HepG2 (cell line): ENCODE results near the gene DISP1. TPM values are rescaled to one million over a fixed set of nuclear protein-coding genes. Genes with fewer than 3 reads are reported as not detected.
A peak's percentile ranks its signal among the peaks of the same experiment; 100 is the strongest.

ENCODE experiments used
- ATAC-seq: fragments of 200-7000 bp; cut with Tn5 transposase; 3 replicates; pipeline ENCODE4 v1.9.1; 2020; ENCODE audit warnings: mild to moderate bottlenecking, moderate library complexity
- BruUV-seq: library from RNA; stranded (reverse); fragments of 400-500 nt; replicated peaks from 2 replicates; lab custom pipeline; 2021; lab: Mats Ljungman, UMichigan
- CTCF ChIA-PET: fragments of 300-600 bp; formaldehyde crosslinking; extraction: SDS; loops from one replicate; lab custom pipeline; 2021; ENCODE audit warnings: low total read pairs, inconsistent platforms, low intra/inter-chr PET ratio; lab: Yijun Ruan, JAX
- POLR2A ChIA-PET: fragments of 350-600 bp; sonication (Branson Sonifier 250); formaldehyde crosslinking; loops from one replicate; lab custom pipeline; 2020; ENCODE audit warnings: antibody characterized with exemption, inconsistent platforms; lab: Yijun Ruan, JAX
- DNase-seq: peaks from one replicate; pipeline ENCODE4 v3.0.0-alpha.2; 2015; ENCODE audit warnings: low spot score
- FAIRE-seq: peaks from 3 replicates; lab custom pipeline; 2011; peaks lifted over from hg19 to GRCh38; lab: Jason Lieb, UNC
- H2AFZ ChIP-seq: one replicate; pipeline ENCODE4 v1.6.1; 2011; ENCODE audit warnings: low read length, inconsistent platforms
- H3K27ac ChIP-seq: fragments of 300-600 bp; 3 replicates; pipeline ENCODE4 v1.8.0; 2011; ENCODE audit warnings: mixed run types, mild to moderate bottlenecking, mixed read lengths, low read length, inconsistent platforms; ENCODE audit not compliant: insufficient read depth; ENCODE audit errors: extremely low read length
- H3K27me3 ChIP-seq, 2 experiments: fragments of 200-600 bp in 1 of 2; 2 replicates in 1 of 2; 3 replicates in 1 of 2; pipeline versions ENCODE4 v1.6.0 to v1.8.0; 2011; ENCODE audit warnings: low read length in 2 of 2, mild to moderate bottlenecking in 2 of 2, moderate library complexity in 2 of 2, inconsistent platforms in 1 of 2; ENCODE audit not compliant: insufficient read depth in 2 of 2, control insufficient read depth in 1 of 2
- H3K36me3 ChIP-seq, 2 experiments: fragments of 200-600 bp in 1 of 2; replicated peaks in 1 of 2; 2 replicates in 1 of 2; 3 replicates in 1 of 2; pipeline versions ENCODE4 v1.5.1 to v1.8.0; 2011; ENCODE audit warnings: low read length in 2 of 2, inconsistent platforms in 1 of 2; ENCODE audit not compliant: insufficient read depth in 2 of 2, control insufficient read depth in 1 of 2
- H3K4me1 ChIP-seq: 2 replicates; pipeline ENCODE4 v1.5.1; 2012; ENCODE audit warnings: low read length, inconsistent platforms; ENCODE audit not compliant: insufficient read depth
- H3K4me2 ChIP-seq: 2 replicates; pipeline ENCODE4 v1.6.0; 2011; ENCODE audit warnings: low read depth, low read length, inconsistent platforms
- H3K4me3 ChIP-seq, 3 experiments: fragments of 200-600 bp in 1 of 3; sonication (generic), shearing (Covaris generic) in 1 of 3; replicated peaks in 1 of 3; 2 replicates each; pipeline ENCODE4 v1.5.1; 2011 to 2016; ENCODE audit warnings: low read length in 3 of 3, inconsistent platforms in 2 of 3, low read depth in 2 of 3, mild to moderate bottlenecking in 2 of 3, control low read depth in 1 of 3, mixed read lengths in 1 of 3; ENCODE audit not compliant: insufficient read depth in 1 of 3
- H3K79me2 ChIP-seq: one replicate; pipeline ENCODE4 v1.6.1; 2011; ENCODE audit warnings: low read length, inconsistent platforms; ENCODE audit not compliant: insufficient read depth
- H3K9ac ChIP-seq: 2 replicates; pipeline ENCODE4 v1.6.0; 2011; ENCODE audit warnings: mild to moderate bottlenecking, low read depth, low read length, inconsistent platforms; ENCODE audit not compliant: insufficient read depth
- H3K9me3 ChIP-seq: 2 replicates; pipeline ENCODE4 v1.5.1; 2012; ENCODE audit warnings: mild to moderate bottlenecking, low read length
- H4K20me1 ChIP-seq: 2 replicates; pipeline ENCODE4 v1.6.0; 2011; ENCODE audit warnings: inconsistent platforms, mild to moderate bottlenecking, low read length, moderate library complexity; ENCODE audit not compliant: insufficient read depth
- ARHGAP35 ChIP-seq: sonication (generic); formaldehyde crosslinking; IDR thresholded peaks from 2 replicates; pipeline ENCODE4 v1.9.0; 2022; ENCODE audit warnings: mild to moderate bottlenecking, inconsistent platforms, moderate library complexity, missing genetic modification reagents, borderline replicate concordance
- HMG20A ChIP-seq: IDR thresholded peaks from 2 replicates; pipeline ENCODE4 v1.6.1; 2016; ENCODE audit warnings: borderline replicate concordance
- MAFF ChIP-seq: IDR thresholded peaks from 2 replicates; pipeline ENCODE4 v1.6.1; 2011; ENCODE audit warnings: low read depth, low read length, improper control_type of control experiment
- MAFK ChIP-seq, 2 experiments: IDR thresholded peaks in 1 of 2; conservative IDR thresholded peaks in 1 of 2; 2 replicates each; pipeline ENCODE4 v1.6.1; 2011; ENCODE audit warnings: improper control_type of control experiment in 2 of 2, low read length in 2 of 2
- NFIC ChIP-seq: IDR thresholded peaks from 2 replicates; pipeline ENCODE4 v1.6.1; 2012; ENCODE audit warnings: mild to moderate bottlenecking, low read length, inconsistent platforms
- ZMAT3 ChIP-seq: sonication (generic); formaldehyde crosslinking; conservative IDR thresholded peaks from 2 replicates; pipeline ENCODE4 v1.7.0; 2021; ENCODE audit warnings: missing genetic modification reagents
- ZNF124 ChIP-seq: sonication (generic); formaldehyde crosslinking; IDR thresholded peaks from 2 replicates; pipeline ENCODE4 v1.4.0; 2020; ENCODE audit warnings: missing genetic modification reagents
- ZNF230 ChIP-seq: sonication (generic); formaldehyde crosslinking; IDR thresholded peaks from 2 replicates; pipeline ENCODE4 v1.4.0; 2020; ENCODE audit warnings: mild to moderate bottlenecking, missing genetic modification reagents
- ZNF468 ChIP-seq: sonication (generic); formaldehyde crosslinking; IDR thresholded peaks from 2 replicates; pipeline ENCODE4 v1.8.0; 2022; ENCODE audit warnings: mild to moderate bottlenecking, moderate library complexity, missing genetic modification reagents
- WGBS: methylation state at CpG from one replicate; pipeline ENCODE4 v1.1.6; 2017; ENCODE audit warnings: low lambda C conversion rate; 5-methylcytosine and 5-hydroxymethylcytosine counted together
- in situ Hi-C: cut with HindIII; loops from 2 replicates; pipeline ENCODE4 v1.10.0; 2017; ENCODE audit warnings: low pct_unique_long_range_greater_than_20kb; ENCODE audit not compliant: extremely low pct_ligation_motif_present
- intact Hi-C: fragments of 100-400 bp; cut with micrococcal nuclease; formaldehyde crosslinking; loops from one replicate; pipeline ENCODE4 v1.10.0; 2022; ENCODE audit not compliant: unreplicated experiment
- polyA plus RNA-seq, 8 experiments: library from polyadenylated mRNA; depleted of rRNA in 3 of 8; stranded (reverse) in 7 of 8; unstranded in 1 of 8; fragments of >200 nt; fragmentation: Illumina TruSeq in 4 of 8; extraction: Trizol in 4 of 8; gene quantifications; 2 replicates each; pipeline versions ENCODE4 v1.2.1 to v1.2.3, GENCODE V29; 2011 to 2016; ENCODE audit warnings: low read depth in 4 of 8, missing spikeins in 1 of 8, mixed read lengths in 1 of 8; ENCODE audit not compliant: insufficient read depth in 1 of 8
- total RNA-seq, 5 experiments: library from RNA; depleted of rRNA; stranded (reverse); fragments of >200 nt; fragmentation: Illumina TruSeq; extraction: Trizol; gene quantifications; 2 replicates each; pipeline ENCODE4 v1.2.3, GENCODE V29; 2016; ENCODE audit warnings: low read depth in 1 of 5
- TF ChIP-seq, protein P1 (sequence below): fragments of 450-650 bp; IDR thresholded peaks from 2 replicates; pipeline ENCODE4 v1.6.1; 2017

Gene DISP1
- total and polyA plus RNA-seq, 2 of the 13 experiments (the other 11 are each of a cell fraction or from before 2014, with no cell fraction given): 1.9 to 2.0 TPM

GRCh38 chr1:222785529-222785928 lies 29.3 kb upstream of the DISP1 start:
- TF ChIP-seq NFIC (no peak), MAFF (0 out of 2 replicates have a peak, but pooled peaks have one; percentile 10), ZNF468 (CRISPR knock-in tag) (no peak), ARHGAP35 (CRISPR knock-in tag) (no peak), ZNF230 (CRISPR knock-in tag) (no peak), MAFK (conservative IDR thresholded peaks at IDR 0.05 in 1 of 2, IDR thresholded peaks at IDR 0.05 in 1 of 2; ENCODE audit: low read length in 2 of 2) (peak in 1 of 2 experiments; percentile 39; a peak in 2 of 4 replicates), HMG20A (CRISPR knock-in tag) (no peak)
- TF ChIP-seq, protein P1, sequence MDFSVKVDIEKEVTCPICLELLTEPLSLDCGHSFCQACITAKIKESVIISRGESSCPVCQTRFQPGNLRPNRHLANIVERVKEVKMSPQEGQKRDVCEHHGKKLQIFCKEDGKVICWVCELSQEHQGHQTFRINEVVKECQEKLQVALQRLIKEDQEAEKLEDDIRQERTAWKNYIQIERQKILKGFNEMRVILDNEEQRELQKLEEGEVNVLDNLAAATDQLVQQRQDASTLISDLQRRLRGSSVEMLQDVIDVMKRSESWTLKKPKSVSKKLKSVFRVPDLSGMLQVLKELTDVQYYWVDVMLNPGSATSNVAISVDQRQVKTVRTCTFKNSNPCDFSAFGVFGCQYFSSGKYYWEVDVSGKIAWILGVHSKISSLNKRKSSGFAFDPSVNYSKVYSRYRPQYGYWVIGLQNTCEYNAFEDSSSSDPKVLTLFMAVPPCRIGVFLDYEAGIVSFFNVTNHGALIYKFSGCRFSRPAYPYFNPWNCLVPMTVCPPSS: no peak
- TF ChIP-seq, all 625 proteins: peak for 2
- 68% methylated on average over 2 of the region's 2 CpGs for WGBS
- BruUV-seq: no TSS peak
- POLR2A ChIA-PET: no interaction called here
- Histone ChIP-seq H3K4me1 (no peaks in the 10 kb centered on the region), H3K4me2 (no peak overlapping the region), H3K9ac (no peak overlapping the region), H3K9me3 (no peaks in the 10 kb centered on the region), H3K4me3 (no peak overlapping the region), H4K20me1 (no peaks in the 10 kb centered on the region), H3K36me3 (no peaks in the 10 kb centered on the region), H3K27ac (no peak overlapping the region), H3K27me3 (no peaks in the 10 kb centered on the region; a peak in 1 of 5 replicates), H3K79me2 (no peaks in the 10 kb centered on the region), H2AFZ (no peak overlapping the region)
- FAIRE-seq (no peak), ATAC-seq (no peak), DNase-seq (no peak)
- CTCF ChIA-PET: no interaction called here
- in situ Hi-C loops (no loop called here), intact Hi-C loops (no loop called here)

DNA sequence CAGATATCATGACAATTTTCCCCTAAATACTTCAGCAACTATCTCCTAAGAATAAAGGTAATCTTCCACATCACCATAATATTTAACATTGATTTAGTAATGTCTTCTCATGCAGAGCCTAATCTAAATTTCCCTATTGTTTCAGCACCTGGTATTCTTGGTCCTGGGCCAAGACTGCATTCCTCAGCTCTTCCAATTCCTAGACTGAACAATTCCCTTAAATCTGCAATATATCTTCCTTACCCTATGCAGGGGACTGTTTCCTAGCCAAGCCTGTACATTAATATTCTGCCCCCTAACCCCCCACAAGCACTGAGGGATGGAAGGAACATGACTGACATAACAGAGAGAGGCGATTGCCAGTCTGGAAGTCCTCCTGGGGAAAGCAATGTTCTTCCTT lies 28.7 kb upstream of the DISP1 start:
- H3K27ac ChIP-seq: no peak overlapping the region
- H3K4me3 ChIP-seq: no peak overlapping the region
- H3K4me2 ChIP-seq: no peak overlapping the region
- no peaks in the 10 kb centered on the region; a peak in 1 of 5 replicates for H3K27me3 ChIP-seq
- BruUV-seq: no TSS peak
- H3K4me1 ChIP-seq: no peaks in the 10 kb centered on the region
- 0% methylated on average over 1 of the region's 1 CpG for WGBS
- DNase-seq (no peak), ATAC-seq (no peak), FAIRE-seq (no peak)
- H3K9ac ChIP-seq: no peak overlapping the region
- ChIA-PET CTCF (no interaction called here), POLR2A (no interaction called here)
- no peak overlapping the region for H2AFZ ChIP-seq
- intact Hi-C loops (no loop called here), in situ Hi-C loops (no loop called here)
- H4K20me1 ChIP-seq: no peaks in the 10 kb centered on the region
- H3K79me2 ChIP-seq: no peaks in the 10 kb centered on the region
- no peaks in the 10 kb centered on the region for H3K36me3 ChIP-seq
- no peaks in the 10 kb centered on the region for H3K9me3 ChIP-seq
- TF ChIP-seq ZNF124 (CRISPR knock-in tag): no peak
- no peak for TF ChIP-seq ZMAT3
- TF ChIP-seq, all 625 proteins: peak for 0
